Measurements from ENCODE around the gene MFAP2.
A peak's percentile ranks its signal among the peaks of the same experiment; 100 is the strongest.

The MFAP2 gene, protein sequence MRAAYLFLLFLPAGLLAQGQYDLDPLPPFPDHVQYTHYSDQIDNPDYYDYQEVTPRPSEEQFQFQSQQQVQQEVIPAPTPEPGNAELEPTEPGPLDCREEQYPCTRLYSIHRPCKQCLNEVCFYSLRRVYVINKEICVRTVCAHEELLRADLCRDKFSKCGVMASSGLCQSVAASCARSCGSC
- long read RNA-seq, donor 1, transcript MFAP2-202 (9 exons, 1,260 nt) = major isoform, 69 of 163 reads
- long read RNA-seq, donor 1, partial matches to known transcripts = 60 of 163 reads
- long read RNA-seq, donor 1, other reads (novel, unspliced or antisense) = 32 of 163 reads
- long read RNA-seq, donor 2, transcript MFAP2-202 (9 exons, 1,260 nt) = major isoform, 52 of 121 reads
- long read RNA-seq, donor 2, partial matches to known transcripts = 47 of 121 reads
- long read RNA-seq, donor 2, other reads (novel, unspliced or antisense) = 21 of 121 reads
- long read RNA-seq, donor 3, transcript MFAP2-202 (9 exons, 1,260 nt) = major isoform, 34 of 59 reads
- long read RNA-seq, donor 3, partial matches to known transcripts = 11 of 59 reads
- long read RNA-seq, donor 3, other reads (novel, unspliced or antisense) = 11 of 59 reads
- long read RNA-seq, donor 4, transcript MFAP2-202 (9 exons, 1,260 nt) = major isoform, 49 of 103 reads
- long read RNA-seq, donor 4, partial matches to known transcripts = 39 of 103 reads
- long read RNA-seq, donor 4, other reads (novel, unspliced or antisense) = 14 of 103 reads
- long read RNA-seq, donor 5, transcript MFAP2-202 (9 exons, 1,260 nt) = major isoform, 69 of 137 reads
- long read RNA-seq, donor 5, partial matches to known transcripts = 28 of 137 reads
- long read RNA-seq, donor 5, other reads (novel, unspliced or antisense) = 39 of 137 reads
- long read RNA-seq, donor 6, transcript MFAP2-202 (9 exons, 1,260 nt) = major isoform, 47 of 122 reads
- long read RNA-seq, donor 6, partial matches to known transcripts = 47 of 122 reads
- long read RNA-seq, donor 6, other reads (novel, unspliced or antisense) = 26 of 122 reads
- long read RNA-seq, donor 7, transcript MFAP2-201 (8 exons, 970 nt) = minor isoform, 8 of 370 reads
- long read RNA-seq, donor 7, transcript MFAP2-202 (9 exons, 1,260 nt) = major isoform, 95 of 370 reads
- long read RNA-seq, donor 7, partial matches to known transcripts = 235 of 370 reads
- long read RNA-seq, donor 7, other reads (novel, unspliced or antisense) = 31 of 370 reads
- long read RNA-seq, donor 8, transcript MFAP2-202 (9 exons, 1,260 nt) = major isoform, 56 of 138 reads
- long read RNA-seq, donor 8, partial matches to known transcripts = 45 of 138 reads
- long read RNA-seq, donor 8, other reads (novel, unspliced or antisense) = 35 of 138 reads

DNA sequence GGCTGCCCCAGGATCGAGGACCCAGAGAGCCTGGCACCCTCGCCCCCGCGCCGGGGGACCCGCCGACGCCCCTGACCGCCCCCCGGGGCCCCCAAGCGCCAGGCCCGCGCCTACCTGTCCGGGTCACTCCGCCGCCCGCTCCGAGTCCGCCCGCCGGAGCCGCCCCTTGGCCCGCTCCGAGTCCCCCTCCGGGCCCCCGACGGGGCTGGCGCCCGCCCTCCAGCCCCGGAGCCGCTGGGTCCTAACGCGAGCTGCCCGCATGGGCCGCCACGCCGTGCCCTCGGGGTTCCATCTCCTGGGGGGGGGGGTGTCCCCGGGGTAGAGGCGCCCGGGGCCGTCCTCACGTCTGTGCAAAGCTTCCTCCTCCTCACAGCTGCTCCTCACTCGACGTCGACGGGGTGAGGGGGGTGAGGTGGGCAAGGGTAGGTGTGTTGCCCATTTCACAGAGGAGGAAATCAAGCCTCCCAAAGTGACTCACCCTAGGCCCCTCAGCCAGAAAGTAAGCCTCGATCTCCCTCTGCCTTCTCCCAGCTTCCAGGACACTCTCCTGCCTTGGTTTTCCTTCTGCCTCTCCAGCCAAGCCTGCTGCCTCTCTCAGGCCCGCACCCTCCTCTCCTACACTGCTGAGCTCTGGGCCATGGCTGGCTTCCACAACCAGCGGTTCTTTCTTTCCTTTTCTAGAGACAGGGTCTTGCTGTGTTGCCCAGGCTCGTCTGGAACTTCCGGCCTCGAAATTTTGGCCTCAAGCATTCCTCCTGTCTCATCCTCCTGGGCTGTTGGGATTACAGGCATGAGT is at the start of gene MFAP2:
Gene MFAP2, minus strand, starts transcription at position 148 of the 796 bp plus-strand sequence. CDS start 2,347 bp downstream, outside the sequence.
- DNase-seq = peak; percentile 45

DNA sequence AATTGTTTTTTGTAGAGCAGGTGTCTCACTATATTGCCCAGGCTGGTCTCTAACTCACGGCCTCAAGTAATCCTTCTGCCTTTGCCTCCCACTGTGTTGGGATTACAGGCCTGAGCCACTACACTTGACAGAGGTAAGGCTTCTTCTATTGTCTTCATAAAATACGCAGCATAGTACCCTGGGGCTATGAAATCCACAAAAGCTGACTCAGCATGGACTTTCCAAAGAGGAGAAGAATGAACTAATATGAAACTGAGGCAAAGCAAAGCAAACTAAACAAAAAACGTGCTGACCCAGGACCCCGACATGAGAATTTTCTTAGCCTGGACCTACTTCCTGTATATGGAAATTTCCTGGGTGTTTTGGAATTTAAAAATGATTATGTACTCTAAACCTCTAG is 49.8 kb upstream of the MFAP2 start:
- DNase-seq = no peak

DNA sequence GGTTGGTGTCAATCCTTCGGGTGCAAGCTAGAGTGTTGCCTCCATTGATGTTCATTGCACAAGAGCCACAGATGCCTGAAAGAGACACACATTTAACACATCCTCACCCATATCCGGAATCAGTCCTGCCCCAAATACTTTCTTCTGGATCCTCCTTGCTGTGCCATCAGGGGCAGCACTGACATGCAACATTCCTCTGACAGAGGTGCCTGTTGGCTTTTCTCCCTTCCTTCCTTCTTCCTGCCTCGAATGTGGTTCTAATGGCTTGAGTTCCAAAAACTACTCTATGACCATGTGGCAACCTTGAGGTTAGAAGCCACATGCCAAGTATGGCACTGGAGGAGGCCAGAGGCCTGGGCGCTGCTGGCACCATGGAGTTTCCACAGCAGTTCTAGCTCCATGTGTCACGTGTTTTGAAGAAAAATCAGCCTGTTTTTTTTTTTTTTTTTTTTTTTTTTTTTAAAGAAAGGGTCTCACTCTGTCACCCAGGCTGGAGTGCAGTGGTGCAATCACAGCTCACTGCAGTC is 48.3 kb upstream of the MFAP2 start:
- DNase-seq = no peak

DNA sequence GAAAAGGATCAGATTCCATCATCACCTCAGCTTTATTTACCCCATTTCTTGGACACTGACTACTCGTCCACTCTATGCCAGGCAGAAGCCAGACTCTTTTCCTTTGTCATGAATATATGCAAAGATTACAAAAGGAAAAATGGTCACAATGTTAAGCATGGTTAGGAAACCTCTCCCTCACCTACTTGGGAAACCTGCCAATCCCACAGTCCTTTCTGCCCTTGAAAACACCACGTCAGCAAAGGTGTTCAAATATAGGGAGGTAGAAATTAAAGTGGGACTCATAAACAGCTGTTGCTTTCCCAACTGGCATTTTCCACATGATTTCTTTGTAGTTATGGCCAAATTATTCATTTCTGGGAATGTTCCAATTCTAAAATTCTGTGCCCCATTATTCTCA is 47.5 kb upstream of the MFAP2 start:
- DNase-seq = no peak

DNA sequence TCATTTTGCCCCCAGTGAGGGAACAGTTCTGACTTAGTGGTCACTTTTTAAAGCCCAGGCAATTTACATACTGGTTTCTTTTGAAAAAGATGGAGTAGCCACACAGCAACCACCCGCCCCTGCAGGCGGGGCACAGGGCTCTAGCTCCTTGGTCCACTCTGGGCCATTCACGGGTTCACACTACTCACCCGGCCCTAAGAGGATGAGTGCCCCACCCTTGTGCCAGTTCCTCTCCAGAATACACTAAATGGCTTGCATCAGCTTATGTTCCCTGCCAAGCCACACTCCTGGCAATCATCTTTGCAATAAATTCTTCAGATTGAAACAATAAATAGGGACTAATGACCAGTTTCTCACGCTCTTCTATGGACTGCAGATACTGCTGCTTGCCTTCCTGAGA is 47.0 kb upstream of the MFAP2 start:
- no peak for DNase-seq

DNA sequence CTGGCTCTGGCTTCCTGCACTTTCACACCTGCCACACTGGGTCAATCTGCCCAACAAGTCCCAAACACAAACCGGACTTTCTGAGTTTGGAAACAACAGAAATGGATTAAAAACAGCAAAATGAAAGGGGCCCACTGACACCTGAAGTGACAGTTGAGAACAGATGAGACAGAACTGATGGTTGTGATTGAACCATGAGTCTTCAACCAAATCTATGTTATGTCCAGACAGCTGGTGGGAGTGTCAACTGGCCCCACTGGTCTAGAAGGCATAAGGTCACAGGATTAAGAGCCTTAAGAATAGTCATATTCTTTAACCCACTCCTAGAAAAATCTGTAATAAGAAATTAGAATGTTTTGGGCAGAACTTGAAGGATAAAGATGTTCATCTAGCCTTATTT is 44.3 kb upstream of the MFAP2 start:
- no peak for DNase-seq

DNA sequence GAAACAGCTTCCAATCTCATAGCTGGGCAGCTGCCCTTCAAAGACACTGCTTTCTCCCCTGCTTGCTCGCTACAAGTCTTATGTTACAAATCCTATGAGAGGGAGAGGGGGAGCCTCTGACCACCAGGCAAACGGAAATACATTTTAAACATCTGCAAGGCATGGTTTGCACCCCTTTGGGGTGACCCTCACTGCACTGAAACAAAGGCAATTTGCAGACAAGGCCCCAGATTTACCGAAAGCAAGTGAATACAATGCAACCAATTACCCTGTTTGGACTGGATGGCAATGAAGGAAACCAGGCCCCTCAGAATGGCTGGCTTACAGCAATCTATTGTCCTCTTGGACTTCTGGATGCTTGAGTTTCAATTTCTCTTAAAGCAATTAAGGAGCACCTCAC is 43.2 kb upstream of the MFAP2 start:
- DNase-seq = no peak

DNA sequence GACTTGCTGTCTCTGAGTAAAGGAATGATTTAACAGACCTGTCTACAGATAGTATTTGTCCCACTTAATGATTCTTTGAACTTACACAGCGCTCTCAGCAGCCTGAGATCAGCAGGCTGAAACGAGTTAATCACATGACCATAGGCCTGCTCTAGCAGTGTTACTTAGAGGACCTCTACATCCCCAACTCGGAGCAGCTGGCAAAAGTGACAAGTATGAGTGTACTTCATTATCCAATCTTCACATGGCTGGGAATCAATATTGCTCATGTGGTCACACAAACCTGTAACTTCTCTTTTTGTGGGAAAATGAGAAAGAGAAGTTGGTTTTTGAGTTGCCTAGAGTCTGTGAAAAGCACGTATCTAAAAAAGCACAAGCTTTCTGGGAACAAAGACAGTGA is 42.7 kb upstream of the MFAP2 start:
- no peak for DNase-seq

DNA sequence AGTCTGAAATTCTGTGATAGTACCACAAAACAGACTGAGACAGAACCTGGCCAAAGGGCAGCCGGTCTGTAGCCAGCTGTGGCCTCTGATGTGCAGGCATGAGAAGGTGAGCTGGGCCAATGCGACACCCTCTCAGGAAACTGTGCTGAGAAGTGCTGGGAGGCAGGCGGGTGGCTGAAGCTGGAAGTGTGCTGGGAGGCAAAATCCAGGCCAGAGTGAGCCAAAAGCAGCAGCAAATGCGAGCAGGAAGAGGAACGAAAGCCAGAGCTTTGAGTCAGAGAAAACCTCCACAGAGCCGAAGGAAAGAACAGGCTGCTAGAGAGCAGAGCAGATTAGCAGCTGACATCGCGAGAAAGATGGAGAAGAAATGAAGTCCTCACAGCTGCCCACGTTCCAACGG is 41.5 kb upstream of the MFAP2 start:
- no peak for DNase-seq

DNA sequence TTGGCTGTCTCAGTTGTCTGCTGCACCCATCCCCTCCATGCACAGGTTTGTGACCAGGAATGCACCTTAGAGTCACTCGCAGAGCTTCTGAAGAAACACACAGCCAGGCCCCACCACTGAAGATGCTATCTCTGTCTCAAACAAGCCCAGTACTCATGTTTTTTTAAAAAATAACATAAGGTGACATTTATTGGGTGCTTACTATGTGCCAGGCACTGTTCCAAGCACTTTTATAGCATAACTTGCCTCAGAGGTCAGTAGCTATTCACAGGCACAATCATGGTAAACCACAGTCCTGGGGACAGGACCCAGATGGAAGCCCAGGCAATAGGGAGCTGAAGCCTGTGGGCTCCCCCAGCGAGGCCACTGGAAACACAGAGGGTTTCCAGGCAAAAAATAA is 40.1 kb upstream of the MFAP2 start:
- no peak for DNase-seq

DNA sequence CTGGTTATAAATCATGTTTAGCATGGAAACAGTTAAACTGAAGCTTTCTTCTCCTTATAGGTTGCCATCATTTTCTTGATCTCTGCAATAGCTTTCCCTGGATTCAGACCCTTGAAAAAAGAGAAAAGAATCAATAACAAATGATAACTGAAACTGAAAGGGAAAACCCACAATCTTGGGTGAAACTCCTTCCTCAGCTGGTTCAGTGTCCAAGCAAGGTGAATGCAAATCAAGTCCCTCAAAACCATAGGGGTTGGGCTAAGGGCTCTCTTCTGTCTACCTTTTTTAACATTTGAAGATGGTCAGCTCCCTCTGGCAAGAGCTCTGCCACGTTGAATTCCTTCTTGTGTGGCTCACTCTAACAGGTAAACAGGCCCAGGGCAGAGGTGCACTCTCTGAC is 38.4 kb upstream of the MFAP2 start:
- no peak for DNase-seq

DNA sequence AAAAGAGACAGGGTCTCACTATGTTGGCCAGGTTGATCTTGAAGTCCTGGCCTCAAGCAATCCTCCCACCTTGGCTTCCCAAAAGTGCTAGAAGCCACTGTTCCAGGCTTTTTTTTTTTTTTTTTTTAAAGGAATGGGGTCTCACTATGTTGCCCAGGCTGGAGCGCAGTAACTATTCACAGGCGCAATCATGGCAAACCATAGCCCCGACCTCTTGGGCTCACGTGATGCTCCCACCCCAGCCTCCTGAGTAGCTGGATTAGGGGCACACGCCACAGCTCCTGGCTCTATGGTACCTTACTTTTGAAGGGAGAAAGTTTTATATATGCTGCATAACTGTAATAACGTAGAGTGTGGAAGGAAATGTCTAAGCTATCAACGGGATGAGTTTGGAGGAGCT is 37.0 kb upstream of the MFAP2 start:
- DNase-seq = no peak

DNA sequence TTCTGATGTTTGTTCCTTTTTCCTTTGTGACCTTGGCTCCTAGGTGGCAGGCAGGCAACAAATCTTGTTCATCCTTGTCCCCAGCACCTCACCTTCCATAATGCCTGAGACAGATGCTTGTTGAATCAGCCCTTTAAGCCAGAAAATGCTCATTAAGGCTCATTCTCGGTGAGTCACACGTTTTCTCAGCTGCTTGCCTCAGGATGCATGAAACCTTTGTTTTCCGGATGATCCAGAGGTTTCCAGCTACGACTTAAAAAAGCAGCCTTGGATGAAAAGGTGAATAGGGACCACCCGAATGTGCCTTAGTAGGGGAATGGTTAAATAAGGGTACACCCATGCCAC is 35.9 kb upstream of the MFAP2 start:
- DNase-seq = no peak

DNA sequence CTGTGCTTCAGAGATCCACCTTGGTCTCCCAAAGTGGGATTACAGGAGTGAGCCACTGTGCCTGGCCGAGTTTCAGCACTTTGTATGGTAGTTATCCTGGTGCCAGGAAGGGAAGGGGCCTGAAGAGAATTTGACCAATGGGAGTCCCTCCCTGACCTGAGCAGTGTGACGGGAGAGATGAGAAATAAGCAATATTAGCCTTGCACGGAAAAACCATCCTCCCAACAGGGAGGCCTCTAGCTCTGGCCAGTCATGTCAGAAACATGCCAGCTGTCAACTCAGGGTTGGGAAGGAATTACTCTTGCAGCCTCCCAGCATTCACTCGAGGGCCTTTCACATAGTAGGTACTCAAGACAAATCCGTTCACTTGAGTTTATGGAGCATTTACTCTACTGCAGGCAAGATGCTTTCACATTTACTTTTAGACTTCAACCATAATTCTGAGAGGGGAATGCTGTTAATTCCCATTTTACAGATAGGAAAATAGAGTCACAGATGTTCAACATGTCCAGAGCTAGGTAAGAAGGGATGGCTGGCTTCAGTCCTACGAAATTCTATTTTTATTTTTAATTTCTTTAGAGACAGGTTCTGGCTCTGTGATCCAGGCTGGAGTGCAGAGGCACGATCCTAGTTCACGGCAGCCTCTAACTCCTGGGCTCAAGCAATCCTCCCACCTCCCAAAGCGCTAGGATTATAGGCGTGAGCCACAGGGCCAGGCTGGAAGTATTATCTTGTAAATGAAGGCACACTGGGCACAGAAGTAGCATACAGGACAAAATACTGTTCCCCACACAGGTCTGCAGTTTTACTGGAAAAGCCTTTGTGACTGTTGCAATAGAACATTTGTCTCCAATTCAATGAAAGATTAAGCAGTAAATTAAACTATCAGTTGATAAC is 34.5 kb upstream of the MFAP2 start:
- no peak for DNase-seq

DNA sequence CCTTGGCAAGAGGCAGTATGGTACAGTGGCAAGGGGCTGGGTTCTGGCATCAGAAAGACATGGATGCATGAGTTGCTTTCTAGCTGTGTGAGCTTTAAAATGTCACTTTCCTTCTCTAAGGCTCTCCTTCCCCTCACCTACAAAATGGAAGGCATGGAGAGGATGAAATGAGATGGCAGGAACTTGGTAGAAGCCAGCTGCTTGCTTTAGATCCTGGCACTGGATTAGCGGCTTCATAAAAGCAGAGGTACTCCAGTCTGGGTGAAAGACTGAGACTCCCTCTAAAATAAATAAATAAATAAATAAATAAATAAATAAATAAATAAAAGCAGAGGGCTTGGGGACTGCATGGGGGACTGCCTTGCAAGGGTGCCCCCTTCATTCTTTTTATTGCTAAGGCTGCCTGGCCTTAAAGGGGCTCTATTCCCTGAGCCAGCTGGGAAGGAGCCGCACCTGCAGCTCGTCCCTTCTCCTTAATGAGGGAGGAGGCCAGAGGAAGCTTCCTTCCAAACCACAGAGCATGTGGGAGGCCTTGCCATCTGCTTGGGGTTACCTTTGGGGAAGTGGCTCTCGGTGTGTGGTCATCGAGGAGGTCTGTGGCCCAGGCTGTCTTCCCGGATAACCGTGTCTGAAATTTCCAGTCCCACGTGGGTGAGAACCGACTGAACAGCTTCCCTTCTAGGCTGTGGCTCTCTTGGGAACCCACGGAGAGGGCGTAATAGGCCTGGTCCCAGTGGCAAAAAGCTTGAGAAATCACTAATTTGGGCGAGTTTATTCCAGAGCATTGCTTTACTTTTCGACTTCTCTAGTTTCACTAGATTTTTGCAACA is 33.3 kb upstream of the MFAP2 start:
- DNase-seq = no peak

DNA sequence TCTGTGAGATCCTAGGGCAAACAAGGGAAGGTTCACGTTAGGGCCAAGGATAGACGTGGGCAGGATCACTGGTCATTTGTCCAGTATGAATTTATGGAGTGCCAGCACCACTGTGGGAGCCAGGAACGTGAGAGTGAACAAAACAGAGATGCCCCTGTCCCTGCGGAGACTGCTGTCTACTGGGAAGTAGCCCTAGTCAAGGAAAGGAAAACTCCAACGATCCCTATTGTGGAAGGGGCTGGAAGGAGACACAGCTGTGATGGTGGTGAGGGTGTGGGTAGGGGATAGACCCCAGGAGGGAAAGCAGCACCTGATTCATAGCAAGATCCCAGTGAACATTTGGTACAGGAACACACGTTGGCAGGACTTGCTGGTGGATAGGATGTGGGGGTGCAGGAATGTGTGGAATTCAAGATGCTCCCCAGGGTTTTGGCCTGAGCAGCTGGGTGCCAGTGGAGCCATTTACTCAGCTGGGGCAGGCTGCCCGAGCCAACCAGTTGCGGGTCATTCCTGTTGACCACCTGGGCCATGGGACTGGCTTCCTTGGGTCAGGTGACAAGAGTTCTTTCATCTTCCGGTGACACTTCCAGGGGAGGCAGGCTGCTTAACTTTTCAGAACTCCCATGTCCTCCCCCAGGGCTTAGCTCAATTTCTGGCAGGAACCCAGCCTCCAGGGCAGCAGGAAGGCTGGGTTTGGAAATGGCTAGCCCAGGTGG is 32.5 kb upstream of the MFAP2 start:
- DNase-seq = no peak

DNA sequence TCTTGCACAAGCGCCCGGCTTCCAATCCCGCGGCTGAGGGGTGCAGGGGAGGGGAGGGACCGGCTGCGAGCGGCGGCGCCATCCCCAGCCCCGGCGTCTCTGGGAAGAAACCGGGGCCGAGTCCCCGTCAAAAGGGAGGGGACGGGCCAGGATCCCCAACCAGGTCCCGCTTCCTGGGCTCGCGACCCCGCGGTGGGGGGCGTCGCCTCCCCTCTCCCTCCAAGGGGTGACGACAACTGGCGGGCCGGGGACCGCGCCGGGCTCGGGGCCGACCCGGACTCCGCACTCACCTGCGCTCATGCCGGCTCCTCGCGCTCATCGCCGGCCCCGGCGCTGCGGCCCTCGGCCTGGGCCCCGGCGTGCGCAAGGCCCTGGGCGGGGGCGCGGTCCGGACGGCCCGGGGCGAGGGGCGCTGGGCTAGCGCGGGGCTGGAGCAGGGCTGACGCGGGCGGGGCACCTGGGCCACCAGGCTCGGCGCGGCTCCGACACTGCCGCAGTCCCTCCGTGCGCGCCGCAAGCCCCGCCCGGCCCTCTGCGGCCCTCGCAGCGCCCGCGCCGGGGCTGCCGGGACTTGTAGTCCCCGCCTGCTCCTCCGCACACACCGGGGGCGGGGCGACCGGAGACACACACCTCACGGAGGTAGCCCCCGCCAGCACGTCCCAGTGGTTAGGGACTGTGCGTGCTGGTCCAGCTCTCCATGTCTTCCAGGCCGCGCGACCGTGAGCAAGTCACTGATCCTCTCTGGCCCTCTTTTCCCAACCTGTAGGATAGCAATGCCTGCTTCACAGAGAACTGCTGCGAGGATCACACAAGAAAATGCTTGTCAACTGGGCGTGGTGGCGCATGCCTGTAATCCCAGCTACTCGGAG is 31.3 kb upstream of the MFAP2 start, which contains the start of gene ATP13A2:
Gene ATP13A2, minus strand, starts transcription at position 490 of the 869 bp plus-strand sequence. Its CDS starts 190 bp downstream, at position 300.
- peak; percentile 81 for DNase-seq

DNA sequence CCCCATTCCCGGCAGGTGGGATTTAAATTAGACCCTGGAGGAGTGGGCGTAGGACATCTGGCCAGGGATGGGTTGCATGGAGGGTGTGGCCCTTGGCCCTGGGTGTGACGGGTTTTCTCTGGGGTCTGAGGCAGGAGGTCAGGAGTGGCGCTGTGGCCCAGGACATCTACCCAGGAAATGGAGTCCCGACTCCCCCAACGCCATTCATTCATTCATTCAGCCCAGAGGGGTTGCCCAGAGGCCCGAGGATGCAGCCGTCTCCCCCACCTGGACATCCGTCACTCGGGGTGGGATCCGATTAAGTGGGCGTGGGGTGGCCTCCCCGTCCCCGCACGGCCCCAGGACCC is 30.6 kb upstream of the MFAP2 start:
- DNase-seq = peak; percentile 9
